Activated T-cell treated with anti-CD3 and anti-CD28 coated beads for 48 hours (primary cell): ENCODE measurements around the gene SYN1.
"Not testable (repeated sequence)": the region's sequence is repeated elsewhere in the genome, so short reads cannot be mapped to it uniquely, and the experiment has no call there.

Experiments used
- DNase-seq: peaks from one replicate; pipeline ENCODE4 v3.0.0-alpha.2; 2020; ENCODE audit warnings: low read depth

Gene SYN1

GRCh38 chrX:47619486-47620302, at the start of gene SYN1:
TSS of gene SYN1 (minus strand) at chrX:47619857. CDS start at chrX:47619728, 129 bp downstream.
- peak; percentile 75 for DNase-seq

DNA sequence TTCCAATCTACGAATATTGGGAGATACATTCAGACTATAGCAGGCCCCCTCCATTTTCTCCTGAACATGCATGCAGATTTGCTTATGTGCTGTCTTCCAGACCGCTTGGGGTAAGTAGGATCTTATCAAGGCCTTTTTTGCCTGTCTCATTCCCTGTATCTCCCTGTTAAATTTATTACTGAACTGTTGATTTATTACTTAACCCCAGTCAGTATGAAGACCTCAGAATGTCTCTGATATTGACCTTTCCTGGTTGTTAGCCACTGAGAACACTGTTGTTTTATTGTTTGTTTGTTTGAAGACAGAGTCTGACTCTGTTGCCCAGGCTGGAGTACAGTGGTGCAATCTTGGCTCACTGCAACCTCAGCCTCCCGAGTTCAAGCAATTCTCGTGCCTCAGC, 46.1 kb upstream of the SYN1 start:
- DNase-seq = not testable (repeated sequence)

- DNase-seq = no peak
These were observed 45.1 kb upstream of the SYN1 start for GRCh38 chrX:47664737-47665136.

- peak; percentile 42 for DNase-seq
These were observed 42.5 kb upstream of the SYN1 start for GRCh38 chrX:47662144-47662657.

- no peak for DNase-seq
These were observed 41.9 kb upstream of the SYN1 start for GRCh38 chrX:47661539-47661938.

DNA sequence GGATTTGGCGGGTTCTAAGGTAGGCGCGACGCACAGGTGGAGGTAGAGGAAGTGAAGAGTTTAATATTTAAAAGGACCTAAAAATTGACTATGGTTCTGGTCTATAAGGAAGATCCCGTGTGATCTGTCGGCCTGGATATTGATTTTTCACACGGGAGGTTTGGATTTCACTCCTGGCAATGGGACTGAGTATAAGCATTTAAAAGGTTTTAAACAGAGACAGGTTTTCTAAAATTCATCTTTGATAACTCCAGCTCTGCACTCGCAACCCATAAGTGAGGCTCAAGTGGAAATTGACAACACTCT, 39.7 kb upstream of the SYN1 start:
- DNase-seq = no peak

DNA sequence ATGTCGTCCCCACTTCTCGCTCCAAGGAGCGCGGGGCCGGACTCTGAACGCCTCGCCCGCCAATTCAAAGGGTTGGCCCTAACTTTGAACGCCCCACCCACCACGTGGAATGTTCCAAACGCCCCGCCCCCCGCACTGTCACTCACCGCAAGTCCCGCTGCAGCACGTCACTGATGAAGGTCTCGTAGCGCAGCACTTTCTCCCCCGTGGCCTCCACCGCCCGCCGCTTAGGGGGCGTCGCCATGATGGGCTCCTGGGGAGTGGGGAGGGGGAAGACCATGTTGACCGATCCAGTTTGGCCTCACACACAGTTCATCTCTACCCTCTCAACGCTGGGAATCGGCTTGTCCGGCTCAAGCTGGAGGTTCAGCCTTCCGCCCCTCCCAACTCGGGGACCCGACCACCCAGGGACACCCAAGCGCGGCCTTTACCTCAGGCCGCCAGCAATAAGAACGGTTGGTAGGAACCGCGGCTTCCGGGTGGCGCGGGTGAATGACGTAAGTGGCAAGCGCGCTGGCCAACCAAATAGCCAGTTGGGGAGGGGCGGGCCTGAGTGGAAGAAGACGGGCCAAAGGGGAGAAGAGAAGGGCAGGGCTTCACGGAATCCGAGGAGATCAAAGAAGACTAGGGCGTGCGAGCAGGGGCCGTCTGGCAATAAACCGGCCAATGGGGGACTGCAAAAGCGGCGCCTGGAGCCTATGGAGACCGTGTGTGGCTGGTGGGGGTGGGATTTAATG, 39.2 kb upstream of the SYN1 start, which contains the start of gene UXT:
Gene UXT, minus strand, starts transcription at position 497 of the 737 bp plus-strand sequence. Its CDS starts 253 bp downstream, at position 244.
- DNase-seq = peak; percentile 86

GRCh38 chrX:47658301-47658683, 38.6 kb upstream of the SYN1 start:
- no peak for DNase-seq

DNA sequence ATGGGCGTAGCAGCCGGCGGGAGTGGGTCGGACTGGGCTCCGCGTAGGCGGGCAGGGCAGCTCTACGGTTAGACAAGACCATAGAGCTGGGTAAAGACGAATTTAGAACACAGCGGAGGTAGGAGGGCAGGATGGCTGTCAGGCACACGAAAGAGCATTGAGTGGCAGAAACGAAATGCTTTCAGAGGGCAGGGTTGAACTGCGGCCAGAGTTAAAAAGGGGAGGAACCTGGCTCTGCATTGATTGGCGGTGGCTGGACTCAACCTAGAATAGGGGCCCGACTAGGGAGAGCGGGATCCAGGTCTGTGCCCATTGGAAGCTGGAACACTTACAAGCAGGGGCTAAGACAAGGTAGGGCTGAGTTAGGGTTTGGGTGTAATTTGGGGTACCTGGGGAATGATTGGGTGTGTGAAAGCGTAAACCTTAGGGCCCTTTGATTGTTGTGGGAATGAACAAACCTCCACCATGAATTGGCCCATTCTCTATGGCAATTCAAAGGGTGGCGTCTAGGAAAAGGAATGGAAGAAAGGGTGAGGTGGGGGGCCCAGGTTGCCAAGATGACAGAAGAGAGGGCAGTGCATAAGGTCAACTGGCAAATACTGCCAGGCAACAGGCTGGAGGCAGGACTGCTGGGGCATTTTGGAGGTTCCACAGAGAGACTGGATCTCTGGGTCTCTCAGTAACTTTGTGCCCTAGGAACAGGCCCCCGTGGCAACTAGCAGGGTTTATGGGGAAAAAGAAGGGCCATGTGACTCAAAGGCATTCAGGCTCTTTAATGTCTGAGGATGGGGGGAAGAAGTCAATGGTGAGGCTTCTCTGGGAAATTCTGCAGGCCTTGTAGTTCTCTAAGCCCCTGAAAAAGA, 31.6 kb upstream of the SYN1 start:
- DNase-seq = no peak

- peak; percentile 82 for DNase-seq
These were observed 30.7 kb upstream of the SYN1 start, which contains the start of gene ELK1 for GRCh38 chrX:47650164-47651042. TSS of gene ELK1 (minus strand) at chrX:47650563. CDS start at chrX:47641441, 9,122 bp downstream.

DNA sequence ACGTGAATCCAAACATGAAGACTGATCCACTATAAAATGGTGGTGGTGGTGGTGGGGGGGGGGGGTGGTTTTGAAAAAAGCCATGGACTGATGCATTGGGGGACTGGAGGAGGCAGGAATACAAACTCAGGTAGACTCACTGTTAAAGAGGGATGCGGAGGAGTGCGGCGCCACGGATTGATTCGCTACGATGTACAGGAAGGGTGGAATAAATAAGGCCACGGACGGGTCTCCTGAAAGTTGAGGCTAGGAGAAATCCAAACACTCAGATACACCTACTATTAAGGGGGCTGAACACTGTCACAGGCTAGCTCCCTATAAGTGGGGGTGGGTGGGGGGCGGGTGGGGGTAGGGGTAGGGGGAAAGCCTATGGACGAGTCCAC, 30.1 kb upstream of the SYN1 start:
- no peak for DNase-seq

DNA sequence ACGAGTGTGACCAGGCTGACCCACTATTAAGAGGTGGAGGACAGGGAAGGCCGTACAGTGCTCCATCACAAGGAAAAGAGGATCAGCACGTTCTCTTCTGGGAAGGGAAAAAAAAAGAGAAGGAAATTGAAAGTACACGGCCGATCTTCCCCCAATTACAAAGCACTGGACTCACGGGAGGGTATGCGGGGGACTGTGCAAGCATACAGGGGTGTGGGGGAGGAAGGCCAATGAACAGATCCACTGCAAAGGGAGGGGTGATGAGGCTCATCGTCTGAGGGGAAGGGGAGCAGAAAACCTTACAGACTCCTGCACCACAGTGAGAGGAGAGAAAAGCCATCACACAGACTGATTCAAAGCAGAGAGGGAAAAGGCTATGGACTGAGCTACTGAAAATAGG, 29.6 kb upstream of the SYN1 start:
- DNase-seq = no peak

GRCh38 chrX:47648376-47648775, 28.7 kb upstream of the SYN1 start:
- DNase-seq = no peak

DNA sequence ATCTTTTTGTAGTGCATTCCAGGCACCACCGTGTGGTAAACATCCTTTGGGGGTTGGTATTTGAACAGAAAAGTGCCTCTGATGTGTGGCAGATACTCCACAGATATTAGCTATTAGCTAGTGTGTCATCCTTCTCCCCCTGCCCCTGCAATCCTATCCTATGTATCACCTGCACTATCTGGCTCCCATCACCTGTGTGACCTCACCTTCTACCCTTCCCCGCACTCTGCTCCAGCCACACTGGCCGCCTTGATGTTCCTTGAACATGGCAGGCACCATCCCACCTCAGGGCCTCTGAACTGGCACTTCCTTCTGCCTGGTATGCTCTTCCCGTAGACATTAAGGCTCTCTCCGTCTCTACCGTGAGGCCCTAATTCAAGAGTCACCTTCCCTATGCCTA, 27.0 kb upstream of the SYN1 start:
- no peak for DNase-seq

- no peak for DNase-seq
These were observed 25.9 kb upstream of the SYN1 start for GRCh38 chrX:47645530-47645929.

DNA sequence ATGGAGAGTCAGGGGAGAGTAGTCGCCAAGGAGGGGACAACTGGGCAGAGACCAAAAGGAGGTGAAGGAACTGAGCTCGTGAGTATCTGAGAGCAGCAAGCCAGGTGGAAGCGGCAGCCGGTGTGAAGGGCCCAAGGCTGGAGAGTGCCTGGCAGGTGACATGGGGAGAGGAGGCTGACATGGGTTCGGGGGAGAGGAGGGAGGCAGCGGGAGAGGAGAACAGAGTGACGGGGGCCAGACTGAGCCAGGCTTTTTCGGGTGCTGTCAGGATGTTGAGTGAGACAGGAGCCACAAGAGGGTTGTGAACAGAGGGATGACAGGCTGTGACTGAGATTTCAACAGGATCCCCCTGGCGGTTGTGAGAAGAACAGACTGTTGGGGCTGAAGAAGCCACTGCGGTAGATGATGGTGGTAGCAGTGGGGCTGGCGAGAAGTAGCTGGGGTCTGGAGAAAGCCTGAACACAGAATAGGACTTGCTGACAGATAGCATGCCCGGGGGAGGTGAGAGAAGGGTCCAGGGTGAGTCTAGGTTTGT, 25.0 kb upstream of the SYN1 start:
- DNase-seq = no peak

DNA sequence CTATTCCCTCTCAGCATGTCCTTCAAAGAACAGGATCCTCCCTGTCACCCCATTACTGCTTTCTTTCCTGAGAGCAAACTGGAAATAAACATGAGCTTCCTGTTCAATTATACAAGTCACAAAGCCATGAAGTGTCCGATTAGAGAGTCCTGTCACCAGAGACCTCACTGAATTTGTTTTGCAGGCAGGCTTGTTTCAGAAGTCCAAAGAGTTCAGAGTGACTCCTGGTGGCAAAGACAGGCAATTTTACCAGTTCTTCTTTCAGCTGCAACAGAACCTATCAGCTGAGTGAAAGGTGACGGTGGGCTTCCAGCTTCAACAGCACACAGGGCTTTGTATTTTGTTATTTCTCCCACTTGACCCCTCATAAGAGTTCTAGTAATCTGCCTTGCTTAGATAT, 24.3 kb upstream of the SYN1 start:
- DNase-seq = no peak

DNA sequence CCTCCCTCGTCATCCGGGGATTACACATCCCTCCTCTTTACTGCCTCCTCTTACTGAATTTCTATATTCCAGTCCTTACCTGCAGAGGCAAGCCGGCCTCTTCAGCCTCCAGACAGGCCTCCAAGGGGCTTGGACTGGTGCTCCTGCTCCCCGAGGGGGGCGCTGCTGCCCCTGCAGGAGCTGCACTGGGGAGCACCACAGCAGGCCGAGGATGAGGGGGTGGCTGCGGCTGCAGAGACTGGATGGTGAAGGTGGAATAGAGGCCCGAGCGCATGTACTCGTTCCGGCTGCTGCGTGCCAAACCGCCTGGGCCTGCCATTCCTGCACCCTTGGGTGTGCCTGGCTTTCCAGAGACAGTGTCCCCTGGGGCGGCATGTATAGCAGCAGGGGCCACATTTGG, 19.2 kb upstream of the SYN1 start:
- DNase-seq = no peak

DNA sequence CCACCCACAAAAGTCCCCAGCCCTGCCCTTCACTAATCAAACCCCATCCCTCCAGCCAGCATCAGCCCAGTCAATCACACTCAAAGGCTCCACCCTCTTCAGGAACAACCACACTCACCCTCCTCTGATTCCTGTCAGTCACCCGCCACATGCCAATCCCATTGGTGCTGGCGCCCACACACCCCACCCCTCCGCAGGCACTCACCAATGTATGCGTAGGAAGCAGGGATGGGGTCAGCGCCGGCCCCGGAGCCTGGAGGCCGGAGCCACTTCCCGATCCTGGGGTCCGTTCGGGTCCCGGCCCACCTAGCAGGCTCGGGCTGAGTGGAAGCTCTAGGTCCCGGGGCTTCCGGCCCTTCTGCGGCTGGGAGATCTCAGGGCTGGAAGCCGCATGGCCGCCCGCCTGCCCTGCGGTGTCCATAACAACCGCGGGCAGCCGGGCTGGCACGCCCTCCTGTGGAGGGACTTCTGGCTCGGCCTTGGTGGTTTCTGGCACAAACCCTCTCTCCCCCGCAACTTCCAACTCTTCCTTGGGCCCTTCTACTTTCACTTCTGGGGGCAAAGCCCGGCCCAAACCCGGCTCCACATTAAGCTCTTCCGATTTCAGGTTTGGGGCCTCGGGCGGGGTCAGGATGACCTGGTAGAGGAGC, 18.0 kb upstream of the SYN1 start:
- DNase-seq = peak; percentile 28

GRCh38 chrX:47634871-47635575, 15.4 kb upstream of the SYN1 start:
- DNase-seq = no peak
